Measurements from ENCODE around the gene CFAP90. TPM values are rescaled to one million over a fixed set of nuclear protein-coding genes. Genes with fewer than 3 reads are reported as not detected.
A peak's percentile ranks its signal among the peaks of the same experiment; 100 is the strongest.

The CFAP90 gene
- total RNA-seq, 4 donors from 2014 or later, result 0.88 TPM; not detected in 3

DNA sequence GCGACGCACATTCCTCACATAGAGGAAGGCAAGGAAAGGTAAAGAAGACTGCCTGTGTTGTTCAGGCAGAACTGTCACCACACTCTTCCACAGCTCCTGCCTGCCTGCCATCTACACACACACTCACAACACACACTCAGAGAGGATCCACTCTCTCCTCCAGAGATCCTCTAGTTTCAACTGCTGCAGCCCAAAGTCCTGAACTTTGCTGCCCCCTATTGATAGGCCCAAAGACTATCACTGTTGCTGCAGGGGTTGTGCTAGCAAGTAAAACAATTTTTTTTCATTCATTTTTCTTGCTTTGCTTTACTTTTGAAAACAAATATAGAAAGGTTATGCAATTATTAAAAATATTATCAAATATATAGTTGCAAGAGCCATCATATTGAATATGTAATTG is 5.9 kb upstream of the CFAP90 start:
- DNase-seq (ENCODE audit: low spot score) (no peak), ATAC-seq (ENCODE audit: low FRiP score) (no peak)
- TF ChIP-seq, protein P1, sequence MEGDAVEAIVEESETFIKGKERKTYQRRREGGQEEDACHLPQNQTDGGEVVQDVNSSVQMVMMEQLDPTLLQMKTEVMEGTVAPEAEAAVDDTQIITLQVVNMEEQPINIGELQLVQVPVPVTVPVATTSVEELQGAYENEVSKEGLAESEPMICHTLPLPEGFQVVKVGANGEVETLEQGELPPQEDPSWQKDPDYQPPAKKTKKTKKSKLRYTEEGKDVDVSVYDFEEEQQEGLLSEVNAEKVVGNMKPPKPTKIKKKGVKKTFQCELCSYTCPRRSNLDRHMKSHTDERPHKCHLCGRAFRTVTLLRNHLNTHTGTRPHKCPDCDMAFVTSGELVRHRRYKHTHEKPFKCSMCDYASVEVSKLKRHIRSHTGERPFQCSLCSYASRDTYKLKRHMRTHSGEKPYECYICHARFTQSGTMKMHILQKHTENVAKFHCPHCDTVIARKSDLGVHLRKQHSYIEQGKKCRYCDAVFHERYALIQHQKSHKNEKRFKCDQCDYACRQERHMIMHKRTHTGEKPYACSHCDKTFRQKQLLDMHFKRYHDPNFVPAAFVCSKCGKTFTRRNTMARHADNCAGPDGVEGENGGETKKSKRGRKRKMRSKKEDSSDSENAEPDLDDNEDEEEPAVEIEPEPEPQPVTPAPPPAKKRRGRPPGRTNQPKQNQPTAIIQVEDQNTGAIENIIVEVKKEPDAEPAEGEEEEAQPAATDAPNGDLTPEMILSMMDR (IDR thresholded peaks at IDR 0.05), result no peak

DNA sequence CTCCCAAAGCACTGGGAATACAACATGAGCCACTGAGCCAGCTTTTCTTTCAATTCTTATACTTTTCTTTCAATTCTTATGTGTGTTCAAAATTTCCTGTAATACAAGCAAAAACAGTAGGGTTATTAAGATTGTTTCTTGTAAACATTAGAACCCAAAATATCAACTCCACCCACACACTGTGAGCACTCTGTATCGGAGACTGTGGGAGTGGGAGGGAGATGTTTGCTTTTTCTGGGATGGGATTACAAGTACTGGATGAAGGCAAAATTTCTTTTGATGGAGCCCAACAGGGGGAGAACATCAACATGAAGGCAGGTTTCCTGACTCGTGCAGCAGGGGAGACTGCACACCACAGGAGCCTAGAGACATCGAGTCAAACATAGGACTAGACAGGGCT is 4.7 kb upstream of the CFAP90 start:
- ATAC-seq (ENCODE audit: low FRiP score) (no peak), DNase-seq (ENCODE audit: low spot score) (no peak)
- TF ChIP-seq, protein P1 (IDR thresholded peaks at IDR 0.05), result no peak

DNA sequence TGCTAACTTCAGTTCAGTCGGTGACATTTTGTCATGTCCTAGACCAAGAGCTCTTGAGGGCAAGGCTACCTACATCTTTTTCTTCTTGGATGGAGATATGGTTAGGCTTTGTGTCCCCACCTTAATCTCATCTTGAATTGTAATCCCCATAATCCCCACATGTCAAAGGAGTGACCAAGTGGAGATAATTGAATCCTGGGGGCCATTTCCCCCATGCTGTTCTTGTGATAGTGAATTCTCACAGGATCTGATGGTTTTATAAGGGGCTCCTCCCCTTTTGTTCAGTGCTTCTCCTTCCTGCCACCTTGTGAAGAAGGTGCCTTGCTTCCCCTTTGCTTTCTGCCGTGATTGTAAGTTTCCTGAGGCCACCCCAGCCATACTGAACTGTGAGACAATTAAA is 2.1 kb upstream of the CFAP90 start:
- TF ChIP-seq, protein P1 (IDR thresholded peaks at IDR 0.05), result no peak
- no peak for ATAC-seq (ENCODE audit: low FRiP score)
- no peak for DNase-seq (ENCODE audit: low spot score)

DNA sequence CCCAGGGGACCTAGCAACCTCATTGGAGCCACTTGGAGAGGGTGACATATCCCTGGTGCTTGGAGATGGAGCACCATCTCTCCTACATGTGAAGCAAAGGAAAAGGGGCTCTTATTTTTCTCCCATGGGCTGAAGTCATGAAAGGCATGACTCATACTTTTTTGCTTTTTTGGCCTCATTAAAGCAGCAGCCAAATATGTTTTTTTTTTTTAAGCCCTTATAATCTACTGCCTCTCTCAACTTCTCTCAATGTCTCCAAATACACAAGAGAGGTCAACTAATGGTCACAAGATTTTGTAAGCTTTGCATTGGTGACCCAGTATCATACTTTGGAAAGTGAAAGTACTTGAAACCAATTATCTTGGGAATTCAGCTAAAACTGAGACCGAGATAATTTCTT is 1.6 kb upstream of the CFAP90 start:
- DNase-seq (ENCODE audit: low spot score) (no peak), ATAC-seq (ENCODE audit: low FRiP score) (no peak)
- TF ChIP-seq, protein P1 (IDR thresholded peaks at IDR 0.05), result no peak

DNA sequence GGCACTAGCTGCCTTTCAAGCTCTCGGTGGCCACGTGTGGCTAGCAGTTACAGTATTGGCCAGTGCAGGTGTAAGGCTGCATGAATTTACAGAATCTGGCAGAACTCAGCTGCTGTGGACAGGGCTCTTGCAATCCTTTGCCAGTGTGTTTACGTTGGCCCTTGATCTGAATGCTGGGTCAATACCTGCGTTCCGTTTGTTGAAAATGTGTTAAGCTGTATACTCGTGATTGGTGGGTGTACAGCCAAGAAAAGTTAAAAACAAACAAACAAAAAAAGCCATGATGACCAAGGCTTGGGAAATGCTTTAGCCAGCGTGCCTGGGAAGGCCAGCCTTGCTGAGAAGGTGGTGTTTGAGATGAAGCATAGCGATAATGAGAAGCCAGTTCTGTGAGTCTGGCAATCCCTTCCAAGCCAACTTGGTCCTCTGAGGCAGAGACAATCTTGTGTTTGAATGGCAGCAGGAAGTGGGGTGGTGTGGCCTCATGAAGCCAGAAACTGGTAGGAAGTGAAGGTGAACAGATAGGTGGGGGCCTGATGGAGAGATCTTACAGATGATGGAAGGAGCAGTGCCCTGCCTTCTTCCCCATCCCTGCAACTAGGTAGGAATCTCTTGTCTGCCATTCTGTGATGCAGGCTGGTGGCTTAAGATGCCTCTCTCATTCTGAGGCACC is 820 bp upstream of the CFAP90 start:
- DNase-seq (ENCODE audit: low spot score) (no peak), ATAC-seq (ENCODE audit: low FRiP score) (no peak)
- TF ChIP-seq, protein P1 (IDR thresholded peaks at IDR 0.05), result no peak

DNA sequence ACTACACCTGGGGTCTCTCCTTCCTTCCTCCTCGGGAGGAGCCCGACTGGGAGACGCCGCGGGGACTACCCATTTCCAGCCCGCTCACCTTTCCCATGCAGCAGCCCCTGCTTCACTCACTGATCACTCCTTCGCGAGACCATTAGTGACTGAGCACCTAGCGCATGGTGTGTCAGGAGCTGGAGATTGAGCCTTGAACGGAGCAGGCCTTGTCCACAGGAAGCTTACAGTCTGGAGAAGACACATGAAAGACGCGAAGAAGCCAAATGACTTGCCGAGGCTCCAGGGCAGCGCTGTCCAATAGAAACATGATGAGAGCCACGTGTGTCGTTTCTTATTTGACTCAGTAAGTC is 283 bp upstream of the CFAP90 start:
- DNase-seq (ENCODE audit: low spot score) (no peak), ATAC-seq (ENCODE audit: low FRiP score) (no peak)
- TF ChIP-seq, protein P1 (IDR thresholded peaks at IDR 0.05), result no peak

DNA sequence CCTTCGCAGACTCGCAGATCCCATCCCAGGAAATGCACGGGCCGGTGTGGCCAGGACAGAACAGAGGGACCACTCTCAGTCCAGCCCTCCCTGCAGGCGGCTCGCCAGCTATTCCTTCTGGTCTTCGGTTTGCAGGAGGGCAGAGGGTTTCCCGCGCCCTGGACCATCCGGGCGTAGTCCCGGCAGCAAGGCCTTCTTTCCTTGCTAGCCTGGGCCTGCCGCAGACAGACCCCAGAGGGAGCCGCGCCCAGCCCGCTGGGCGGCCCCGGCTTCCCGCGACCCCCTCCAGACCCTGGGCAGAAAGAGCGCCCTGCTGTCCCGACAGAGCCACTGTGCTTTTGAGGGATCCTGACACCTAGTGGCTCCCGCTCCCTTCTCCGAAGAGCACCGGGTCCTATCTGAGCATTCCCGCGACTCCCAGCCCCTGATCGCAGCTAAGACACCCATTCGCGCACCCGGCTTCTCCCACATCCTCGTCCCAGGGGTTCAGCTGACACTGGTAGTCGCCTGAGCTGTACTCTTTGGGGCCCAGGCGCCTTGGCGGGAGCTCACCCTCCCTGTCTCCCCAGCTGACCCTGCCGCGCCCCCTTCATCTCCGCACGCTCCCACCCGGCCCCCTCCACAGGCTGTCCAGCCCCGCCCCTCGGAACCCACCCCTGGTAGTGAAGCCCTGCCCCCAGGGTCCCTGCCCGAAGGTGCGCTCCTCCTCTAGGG is 1.1 kb downstream of the CFAP90 start:
- ATAC-seq (ENCODE audit: low FRiP score) (peak; percentile 58), DNase-seq (ENCODE audit: low spot score) (no peak)
- TF ChIP-seq, protein P1 (IDR thresholded peaks at IDR 0.05), result no peak
